Measurements from ENCODE around the gene TOP2A. TPM values are rescaled to one million over a fixed set of nuclear protein-coding genes. Genes with fewer than 3 reads are reported as not detected.
A peak's percentile ranks its signal among the peaks of the same experiment; 100 is the strongest.

TOP2A gene
- total RNA-seq, 1 experiment from 2014 or later = 230 TPM

GRCh38 chr17:40371261-40371929, 46.3 kb downstream of the TOP2A start:
- Histone ChIP-seq H3K9ac (ENCODE audit: extremely low read depth, insufficient read length, low read length) (no peak overlapping the region), H4K8ac (replicated peaks; ENCODE audit: insufficient read length, low read depth, low read length) (no peak overlapping the region), H4K91ac (ENCODE audit: insufficient read length, low read depth, low read length) (no peak overlapping the region), H2AK5ac (ENCODE audit: insufficient read length, low read length) (no peak overlapping the region), H2BK15ac (ENCODE audit: low read depth, low read length) (no peak overlapping the region), H2BK20ac (ENCODE audit: low read depth, low read length, poor library complexity, severe bottlenecking) (no peak overlapping the region), H3K4me1 (ENCODE audit: insufficient read depth, low read length) (no peaks in the 10 kb centered on the region), H3K23me2 (ENCODE audit: insufficient read length, low read depth, low read length, poor library complexity, severe bottlenecking) (no peaks in the 10 kb centered on the region), H3K27me3 (ENCODE audit: insufficient read depth, low read length) (no peaks in the 10 kb centered on the region), H4K5ac (ENCODE audit: insufficient read length, low read depth, low read length) (no peak overlapping the region), H3K14ac (ENCODE audit: insufficient read depth, low read length) (no peak overlapping the region), H2BK12ac (ENCODE audit: insufficient read length, low read depth, low read length) (no peak overlapping the region), H3K23ac (ENCODE audit: insufficient read length, low read depth, low read length) (no peak overlapping the region), H3K4ac (ENCODE audit: low read depth, low read length) (no peak overlapping the region), H3K18ac (ENCODE audit: insufficient read length, low read depth, low read length) (no peak overlapping the region), H3K27ac (ENCODE audit: insufficient read length, low read depth, low read length) (no peak overlapping the region), H2BK120ac (ENCODE audit: low read depth, low read length, poor library complexity, severe bottlenecking) (no peak overlapping the region), H4K20me1 (ENCODE audit: control insufficient read depth, insufficient read depth, insufficient read length) (no peaks in the 10 kb centered on the region), H3T11ph (ENCODE audit: low read length) (no peak overlapping the region), H3K4me2 (ENCODE audit: insufficient read depth, insufficient read length, low read length) (no peak overlapping the region), H2BK5ac (ENCODE audit: insufficient read length, low read length) (no peak overlapping the region), H3K9me3 (ENCODE audit: control insufficient read depth, low read depth, low read length) (no peaks in the 10 kb centered on the region), H3K79me2 (ENCODE audit: insufficient read depth, low read length) (no peaks in the 10 kb centered on the region), H3K56ac (ENCODE audit: insufficient read length, low read depth, low read length) (no peak overlapping the region), H3K79me1 (ENCODE audit: insufficient read depth, low read depth, low read length, poor library complexity, severe bottlenecking) (no peaks in the 10 kb centered on the region), H2AFZ (ENCODE audit: low read length) (no peak overlapping the region)
- H3K27ac Mint-ChIP-seq = no peak overlapping the region
- H3K9me3 Mint-ChIP-seq = peaks cover 6% of the 10 kb centered on the region in 2 experiments; a peak in 4 of 5 replicates
- H3K4me3 Mint-ChIP-seq = no peak overlapping the region
- TF ChIP-seq CTCF (conservative IDR thresholded peaks at IDR 0.05) = no peak
- no peaks in the 10 kb centered on the region; the same call in none of the 2 replicates for H3K27me3 Mint-ChIP-seq (ENCODE audit: low read depth)
- peaks cover 0 to 5% (median 2%) of the 10 kb centered on the region in 3 experiments; a peak in 4 of 7 replicates for H3K36me3 Mint-ChIP-seq (ENCODE audit: insufficient read depth in 1 of 3, low read depth in 3 of 3)
- WGBS (ENCODE audit: extremely low coverage, insufficient read length, low lambda C conversion rate) = no CpG with 5 or more reads among the region's 16 CpGs
- peak; percentile 81 for DNase-seq
- peaks cover 7 to 15% of the 10 kb centered on the region in 2 experiments for H3K4me1 Mint-ChIP-seq
